GM21717 (cell line): Measurements from ENCODE around the gene RNASEH2A.
"Not testable (repeated sequence)": the region's sequence is repeated elsewhere in the genome, so short reads cannot be mapped to it uniquely, and the experiment has no call there.

ENCODE experiments used
- ATAC-seq: cut with Tn5 transposase; IDR thresholded peaks from one replicate; pipeline ENCODE4 v1.9.1; 2021; ENCODE audit warnings: mild to moderate bottlenecking, moderate library complexity; ENCODE audit not compliant: unreplicated experiment

RNASEH2A gene

GRCh38 chr19:12828494-12828893 is 22.1 kb downstream of the RNASEH2A start:
- no peak for ATAC-seq

GRCh38 chr19:12833418-12833737 is 27.0 kb downstream of the RNASEH2A start:
- ATAC-seq = no peak

GRCh38 chr19:12833738-12834565 is 27.6 kb downstream of the RNASEH2A start:
- ATAC-seq = no peak

- no peak for ATAC-seq
Measured at GRCh38 chr19:12834566-12834943, 28.2 kb downstream of the RNASEH2A start, which contains the start of gene RTBDN. TSS of gene RTBDN (minus strand) at chr19:12834579. CDS start at chr19:12829979, 4,600 bp downstream.

GRCh38 chr19:12834976-12835757 is 28.8 kb downstream of the RNASEH2A start:
- ATAC-seq = no peak

- ATAC-seq = no peak
Measured at GRCh38 chr19:12836529-12836863, 30.1 kb downstream of the RNASEH2A start.

GRCh38 chr19:12837225-12837624 is 30.8 kb downstream of the RNASEH2A start:
- no peak for ATAC-seq

- no peak for ATAC-seq
Measured at GRCh38 chr19:12838182-12838885, 31.9 kb downstream of the RNASEH2A start, which contains the start of gene MAST1. TSS of gene MAST1 (plus strand) at chr19:12838515. CDS start at chr19:12838573, 58 bp downstream.

- ATAC-seq = no peak
Measured at GRCh38 chr19:12838886-12839756, 32.7 kb downstream of the RNASEH2A start.

GRCh38 chr19:12840091-12841079 is 34.0 kb downstream of the RNASEH2A start:
- ATAC-seq = no peak

GRCh38 chr19:12841094-12841493 is 34.7 kb downstream of the RNASEH2A start:
- ATAC-seq = no peak

GRCh38 chr19:12842511-12842910 is 36.1 kb downstream of the RNASEH2A start:
- no peak for ATAC-seq

- ATAC-seq = no peak
Measured at GRCh38 chr19:12843328-12843727, 36.9 kb downstream of the RNASEH2A start.

GRCh38 chr19:12843999-12844732 is 37.8 kb downstream of the RNASEH2A start:
- ATAC-seq = no peak

- ATAC-seq = not testable (repeated sequence)
Measured at GRCh38 chr19:12846613-12847012, 40.2 kb downstream of the RNASEH2A start.

- no peak for ATAC-seq
Measured at GRCh38 chr19:12847159-12848139, 41.1 kb downstream of the RNASEH2A start.

- no peak for ATAC-seq
Measured at GRCh38 chr19:12856653-12857052, 50.3 kb downstream of the RNASEH2A start.
